Measurements from ENCODE around the gene MPP1.

- no peak for TF ChIP-seq CTCF (conservative IDR thresholded peaks at IDR 0.05; ENCODE audit: low read length)
- TF ChIP-seq EZH2phosphoT487 (IDR thresholded peaks at IDR 0.05; ENCODE audit: borderline replicate concordance, low read depth, low read length) = no peak
Measured at GRCh38 chrX:154833746-154834274, 28.5 kb upstream of the MPP1 start.
